GM12878 (cell line): ENCODE results near the gene TMEM94. TPM values are rescaled to one million over a fixed set of nuclear protein-coding genes. Genes with fewer than 3 reads are reported as not detected.

ENCODE experiments used
- ATAC-seq: fragments of 200-7000 bp; cut with Tn5 transposase; 3 replicates; pipeline ENCODE4 v1.9.1; 2020; ENCODE audit warnings: mild to moderate bottlenecking, moderate library complexity
- BruUV-seq: library from RNA; stranded (reverse); fragments of 400-500 nt; replicated peaks from 2 replicates; lab custom pipeline; 2021; lab: Mats Ljungman, UMichigan
- CTCF ChIA-PET: fragments of 300-600 bp; sonication (Branson Sonifier 250); formaldehyde crosslinking; extraction: SDS; loops from one replicate; lab custom pipeline; 2021; ENCODE audit warnings: inconsistent platforms; lab: Yijun Ruan, JAX
- POLR2A ChIA-PET: fragments of 350-600 bp; formaldehyde crosslinking; extraction: SDS; loops from one replicate; lab custom pipeline; 2021; ENCODE audit warnings: inconsistent platforms; lab: Charles Lee
- RAD21 ChIA-PET: fragments of 300-600 bp; sonication (Branson Sonifier 250); formaldehyde crosslinking; loops from one replicate; lab custom pipeline; 2023; ENCODE audit warnings: antibody characterized with exemption; ENCODE audit not compliant: unreplicated experiment; lab: Charles Lee
- SMC1A ChIA-PET: fragments of 300-600 bp; sonication (Branson Sonifier 250); formaldehyde crosslinking; loops from one replicate; lab custom pipeline; 2023; ENCODE audit not compliant: unreplicated experiment, uncharacterized antibody; lab: Charles Lee
- DNase-seq: peaks from one replicate; pipeline ENCODE4 v3.0.0-alpha.2; 2011; ENCODE audit warnings: low read depth, low spot score
- FAIRE-seq: peaks from 3 replicates; lab custom pipeline; 2011; peaks lifted over from hg19 to GRCh38; lab: Jason Lieb, UNC
- H2AFZ ChIP-seq: 2 replicates; pipeline ENCODE4 v1.6.0; 2011; ENCODE audit warnings: low read depth, low read length, control low read depth; ENCODE audit not compliant: control insufficient read depth
- H3K27ac ChIP-seq: 2 replicates; pipeline ENCODE4 v1.5.1; 2011; ENCODE audit warnings: control low read depth; ENCODE audit not compliant: control insufficient read depth, insufficient read depth
- H3K27me3 ChIP-seq, 2 experiments: replicated peaks in 1 of 2; 2 replicates each; pipeline versions ENCODE4 v1.6.0 to v1.6.1; 2011; ENCODE audit warnings: low read length in 1 of 2; ENCODE audit not compliant: control insufficient read depth in 2 of 2, insufficient read depth in 2 of 2
- H3K36me3 ChIP-seq, 2 experiments: 2 replicates each; pipeline ENCODE4 v1.5.1; 2011; ENCODE audit warnings: low read length in 1 of 2; ENCODE audit not compliant: control insufficient read depth in 2 of 2, insufficient read depth in 2 of 2
- H3K4me1 ChIP-seq: 2 replicates; pipeline ENCODE4 v1.6.1; 2011; ENCODE audit warnings: mild to moderate bottlenecking, low read length, moderate library complexity, mixed read lengths; ENCODE audit not compliant: control insufficient read depth, insufficient read depth
- H3K4me2 ChIP-seq: 2 replicates; pipeline ENCODE4 v1.6.0; 2011; ENCODE audit warnings: control low read depth; ENCODE audit not compliant: control insufficient read depth, insufficient read depth
- H3K4me3 ChIP-seq: fragments of 200-600 bp; sonication (generic); 2 replicates; pipeline ENCODE4 v1.5.1; 2016
- H3K79me2 ChIP-seq: 2 replicates; pipeline ENCODE4 v1.6.0; 2011; ENCODE audit warnings: low read length; ENCODE audit not compliant: control insufficient read depth, insufficient read depth
- H3K9ac ChIP-seq: 2 replicates; pipeline ENCODE4 v1.8.0; 2011; ENCODE audit warnings: low read length, control low read depth, mixed read lengths; ENCODE audit not compliant: control insufficient read depth, insufficient read depth
- H3K9me3 ChIP-seq: replicated peaks from 3 replicates; pipeline ENCODE4 v1.5.1; 2011; ENCODE audit warnings: mild to moderate bottlenecking, low read length; ENCODE audit not compliant: control insufficient read depth, insufficient read depth
- H4K20me1 ChIP-seq: 2 replicates; pipeline ENCODE4 v1.6.0; 2011; ENCODE audit not compliant: control insufficient read depth, insufficient read depth
- EZH2 ChIP-seq: IDR thresholded peaks from 2 replicates; pipeline ENCODE4 v1.6.1; 2012; ENCODE audit warnings: low read depth, mild to moderate bottlenecking, control low read depth, inconsistent platforms, low read length, borderline replicate concordance; ENCODE audit not compliant: control insufficient read depth
- MYB ChIP-seq: fragments of 150-350 bp; IDR thresholded peaks from 2 replicates; pipeline ENCODE4 v1.6.1; 2014; ENCODE audit warnings: mild to moderate bottlenecking, low read depth, low read length, borderline replicate concordance
- MYC ChIP-seq: IDR thresholded peaks from 2 replicates; pipeline ENCODE4 v1.6.1; 2011; ENCODE audit warnings: mild to moderate bottlenecking, low read length, moderate library complexity, inconsistent platforms; ENCODE audit not compliant: insufficient read depth, insufficient replicate concordance, insufficient read length, severe bottlenecking
- NBN ChIP-seq: fragments of 450-650 bp; IDR thresholded peaks from 2 replicates; pipeline ENCODE4 v1.6.1; 2016
- POLR2A ChIP-seq: IDR thresholded peaks from 2 replicates; pipeline ENCODE4 v1.6.1; 2011; ENCODE audit warnings: low read depth, mild to moderate bottlenecking, low read length
- RUNX3 ChIP-seq: IDR thresholded peaks from 2 replicates; pipeline ENCODE4 v1.6.1; 2012; ENCODE audit warnings: low read length, inconsistent platforms
- SMARCA5 ChIP-seq: fragments of 450-650 bp; IDR thresholded peaks from 2 replicates; pipeline ENCODE4 v1.6.1; 2017; ENCODE audit warnings: mild to moderate bottlenecking
- TCF7 ChIP-seq: IDR thresholded peaks from 2 replicates; pipeline ENCODE4 v1.6.1; 2014; ENCODE audit warnings: antibody characterized with exemption, borderline replicate concordance
- ZNF207 ChIP-seq: fragments of 450-650 bp; IDR thresholded peaks from 2 replicates; pipeline ENCODE4 v1.6.1; 2014; ENCODE audit warnings: antibody characterized with exemption, mild to moderate bottlenecking, borderline replicate concordance
- WGBS: methylation state at CpG from one replicate; pipeline ENCODE4 v1.1.6; 2016; ENCODE audit warnings: low lambda C conversion rate; ENCODE audit not compliant: insufficient replicate concordance, insufficient coverage; ENCODE audit errors: missing lambda C conversion rate; 5-methylcytosine and 5-hydroxymethylcytosine counted together
- in situ Hi-C: fragments of 300-500 bp; cut with MboI; formaldehyde crosslinking; loops from 9 replicates; pipeline ENCODE4 v1.14.3; 2018; ENCODE audit warnings: mixed read lengths
- intact Hi-C: fragments of 100-400 bp; cut with micrococcal nuclease; formaldehyde crosslinking; loops from one replicate; pipeline ENCODE4 v1.14.2; 2022; ENCODE audit not compliant: unreplicated experiment
- polyA plus RNA-seq, 11 experiments: library from polyadenylated mRNA; depleted of rRNA in 4 of 11; unstranded in 6 of 11; stranded (reverse) in 5 of 11; fragments of >200 nt; fragmentation: Nextera tagmentation in 4 of 11; fragmentation: Illumina TruSeq in 1 of 11; extraction: Ambion mirVana in 4 of 11; extraction: Trizol in 1 of 11; gene quantifications; 1 replicate in 1 of 11; 2 replicates in 10 of 11; pipeline versions ENCODE4 v1.2.1 to v1.2.3, GENCODE V29; 2011 to 2016; ENCODE audit warnings: inconsistent platforms in 2 of 11, missing spikeins in 2 of 11, low read depth in 1 of 11
- total RNA-seq, 4 experiments: library from RNA; depleted of rRNA in 3 of 4; stranded (reverse); fragments of >200 nt in 3 of 4; fragmentation: Illumina TruSeq in 1 of 4; extraction: Trizol in 1 of 4; gene quantifications; 2 replicates each; pipeline versions ENCODE4 v1.2.1 to v1.2.3, GENCODE V29; 2013 to 2021
- TF ChIP-seq, protein P1 (sequence below): fragments of 450-650 bp; IDR thresholded peaks from 2 replicates; pipeline ENCODE4 v1.6.1; 2017; ENCODE audit warnings: mild to moderate bottlenecking, moderate library complexity
- TF ChIP-seq, protein P2 (sequence below): fragments of 450-650 bp; IDR thresholded peaks from 2 replicates; pipeline ENCODE4 v1.6.1; 2018; ENCODE audit warnings: borderline replicate concordance, mild to moderate bottlenecking; ENCODE audit not compliant: partially characterized antibody
- TF ChIP-seq, protein P3 (sequence below): fragments of 450-650 bp; IDR thresholded peaks from 2 replicates; pipeline ENCODE4 v1.6.1; 2017; ENCODE audit warnings: mild to moderate bottlenecking, moderate library complexity

The TMEM94 gene
- total and polyA plus RNA-seq, 10 of the 15 experiments (the other 5 are each of a cell fraction or from before 2014, with no cell fraction given), result 0.31 to 70.7 (median 24.4) TPM

DNA sequence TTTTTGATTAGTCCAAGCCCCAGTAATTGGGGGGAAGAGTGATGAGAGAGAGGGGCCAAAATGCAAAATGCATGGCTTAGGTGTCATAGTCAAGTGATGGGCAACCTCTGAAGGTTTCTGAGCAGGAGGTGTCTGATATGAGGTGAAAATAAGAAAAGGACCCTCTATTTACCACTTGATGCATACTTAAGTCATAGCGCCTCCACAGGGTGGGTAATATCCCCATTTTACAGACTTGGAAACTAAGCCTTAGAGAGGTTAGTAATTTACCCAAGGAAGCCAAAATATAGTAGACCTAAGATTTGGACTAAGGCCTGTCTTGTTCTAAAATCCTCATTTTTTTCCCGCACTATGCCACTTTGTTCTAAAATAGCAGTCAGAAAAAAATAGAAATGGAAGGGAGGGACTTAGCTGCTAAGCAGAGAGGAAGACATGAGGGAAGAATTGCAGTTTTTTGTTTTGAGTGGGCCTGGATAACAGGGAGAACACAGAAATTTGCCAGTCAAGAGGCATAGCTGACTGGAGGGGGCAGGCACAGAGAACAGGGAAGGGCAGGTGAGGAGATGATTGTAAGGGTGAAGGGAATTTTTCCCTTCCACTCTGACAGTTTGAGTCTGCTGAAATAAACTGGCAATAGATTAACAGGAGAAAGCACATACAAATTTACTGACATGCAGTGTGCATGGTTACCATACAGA is 48.6 kb upstream of the TMEM94 start:
- no peaks in the 10 kb centered on the region for H3K36me3 ChIP-seq
- in situ Hi-C loops, result no loop called here
- H3K4me3 ChIP-seq, result no peak overlapping the region
- RAD21 ChIA-PET, result interaction anchor here (0.6 to 5.0 kb wide), 6 partner anchors 27 to 119 kb away, joined by 3 to 46 read pairs (median 9); partner anchors contain the start of gene SLC25A19
- POLR2A ChIA-PET, result interaction anchor here (0.6 to 1.2 kb wide), 8 partner anchors 46 to 133 kb away, joined by 3 to 5 read pairs (median 3); partner anchors contain the start of gene SLC25A19
- FAIRE-seq (peak; percentile 38), ATAC-seq (no peak), DNase-seq (no peak)
- CTCF ChIA-PET, result interaction anchor here (0.7 to 6.1 kb wide), 5 partner anchors 86 to 137 kb away, joined by 3 to 52 read pairs (median 8); partner anchors contain the start of genes MIF4GD and SLC25A19
- peaks cover 31% of the 10 kb centered on the region for H3K79me2 ChIP-seq
- no peaks in the 10 kb centered on the region for H4K20me1 ChIP-seq
- H2AFZ ChIP-seq, result no peak overlapping the region
- H3K27ac ChIP-seq, result no peak overlapping the region
- H3K27me3 ChIP-seq, result no peaks in the 10 kb centered on the region
- H3K4me1 ChIP-seq, result peaks cover 20% of the 10 kb centered on the region
- H3K4me2 ChIP-seq, result no peak overlapping the region
- intact Hi-C loops, result no loop called here
- no peak overlapping the region for H3K9ac ChIP-seq
- WGBS, result 98% methylated on average over 2 of the region's 2 CpGs
- H3K9me3 ChIP-seq, result no peaks in the 10 kb centered on the region
- BruUV-seq, result no TSS peak
- SMC1A ChIA-PET, result interaction anchor here (0.8 to 4.0 kb wide), 10 partner anchors 28 to 396 kb away, joined by 3 to 18 read pairs (median 5); partner anchors contain the start of genes GGA3, MIF4GD, MRPS7 and SLC25A19
- TF ChIP-seq, protein P1, sequence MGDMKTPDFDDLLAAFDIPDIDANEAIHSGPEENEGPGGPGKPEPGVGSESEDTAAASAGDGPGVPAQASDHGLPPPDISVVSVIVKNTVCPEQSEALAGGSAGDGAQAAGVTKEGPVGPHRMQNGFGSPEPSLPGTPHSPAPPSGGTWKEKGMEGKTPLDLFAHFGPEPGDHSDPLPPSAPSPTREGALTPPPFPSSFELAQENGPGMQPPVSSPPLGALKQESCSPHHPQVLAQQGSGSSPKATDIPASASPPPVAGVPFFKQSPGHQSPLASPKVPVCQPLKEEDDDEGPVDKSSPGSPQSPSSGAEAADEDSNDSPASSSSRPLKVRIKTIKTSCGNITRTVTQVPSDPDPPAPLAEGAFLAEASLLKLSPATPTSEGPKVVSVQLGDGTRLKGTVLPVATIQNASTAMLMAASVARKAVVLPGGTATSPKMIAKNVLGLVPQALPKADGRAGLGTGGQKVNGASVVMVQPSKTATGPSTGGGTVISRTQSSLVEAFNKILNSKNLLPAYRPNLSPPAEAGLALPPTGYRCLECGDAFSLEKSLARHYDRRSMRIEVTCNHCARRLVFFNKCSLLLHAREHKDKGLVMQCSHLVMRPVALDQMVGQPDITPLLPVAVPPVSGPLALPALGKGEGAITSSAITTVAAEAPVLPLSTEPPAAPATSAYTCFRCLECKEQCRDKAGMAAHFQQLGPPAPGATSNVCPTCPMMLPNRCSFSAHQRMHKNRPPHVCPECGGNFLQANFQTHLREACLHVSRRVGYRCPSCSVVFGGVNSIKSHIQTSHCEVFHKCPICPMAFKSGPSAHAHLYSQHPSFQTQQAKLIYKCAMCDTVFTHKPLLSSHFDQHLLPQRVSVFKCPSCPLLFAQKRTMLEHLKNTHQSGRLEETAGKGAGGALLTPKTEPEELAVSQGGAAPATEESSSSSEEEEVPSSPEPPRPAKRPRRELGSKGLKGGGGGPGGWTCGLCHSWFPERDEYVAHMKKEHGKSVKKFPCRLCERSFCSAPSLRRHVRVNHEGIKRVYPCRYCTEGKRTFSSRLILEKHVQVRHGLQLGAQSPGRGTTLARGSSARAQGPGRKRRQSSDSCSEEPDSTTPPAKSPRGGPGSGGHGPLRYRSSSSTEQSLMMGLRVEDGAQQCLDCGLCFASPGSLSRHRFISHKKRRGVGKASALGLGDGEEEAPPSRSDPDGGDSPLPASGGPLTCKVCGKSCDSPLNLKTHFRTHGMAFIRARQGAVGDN, result no peak
- TF ChIP-seq, protein P2, sequence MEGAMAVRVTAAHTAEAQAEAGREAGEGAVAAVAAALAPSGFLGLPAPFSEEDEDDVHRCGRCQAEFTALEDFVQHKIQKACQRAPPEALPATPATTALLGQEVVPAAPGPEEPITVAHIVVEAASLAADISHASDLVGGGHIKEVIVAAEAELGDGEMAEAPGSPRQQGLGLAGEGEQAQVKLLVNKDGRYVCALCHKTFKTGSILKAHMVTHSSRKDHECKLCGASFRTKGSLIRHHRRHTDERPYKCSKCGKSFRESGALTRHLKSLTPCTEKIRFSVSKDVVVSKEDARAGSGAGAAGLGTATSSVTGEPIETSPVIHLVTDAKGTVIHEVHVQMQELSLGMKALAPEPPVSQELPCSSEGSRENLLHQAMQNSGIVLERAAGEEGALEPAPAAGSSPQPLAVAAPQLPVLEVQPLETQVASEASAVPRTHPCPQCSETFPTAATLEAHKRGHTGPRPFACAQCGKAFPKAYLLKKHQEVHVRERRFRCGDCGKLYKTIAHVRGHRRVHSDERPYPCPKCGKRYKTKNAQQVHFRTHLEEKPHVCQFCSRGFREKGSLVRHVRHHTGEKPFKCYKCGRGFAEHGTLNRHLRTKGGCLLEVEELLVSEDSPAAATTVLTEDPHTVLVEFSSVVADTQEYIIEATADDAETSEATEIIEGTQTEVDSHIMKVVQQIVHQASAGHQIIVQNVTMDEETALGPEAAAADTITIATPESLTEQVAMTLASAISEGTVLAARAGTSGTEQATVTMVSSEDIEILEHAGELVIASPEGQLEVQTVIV, result no peak
- no peak for TF ChIP-seq ZNF207
- no peak for TF ChIP-seq SMARCA5
- TF ChIP-seq MYB, result no peak
- TF ChIP-seq, protein P3, sequence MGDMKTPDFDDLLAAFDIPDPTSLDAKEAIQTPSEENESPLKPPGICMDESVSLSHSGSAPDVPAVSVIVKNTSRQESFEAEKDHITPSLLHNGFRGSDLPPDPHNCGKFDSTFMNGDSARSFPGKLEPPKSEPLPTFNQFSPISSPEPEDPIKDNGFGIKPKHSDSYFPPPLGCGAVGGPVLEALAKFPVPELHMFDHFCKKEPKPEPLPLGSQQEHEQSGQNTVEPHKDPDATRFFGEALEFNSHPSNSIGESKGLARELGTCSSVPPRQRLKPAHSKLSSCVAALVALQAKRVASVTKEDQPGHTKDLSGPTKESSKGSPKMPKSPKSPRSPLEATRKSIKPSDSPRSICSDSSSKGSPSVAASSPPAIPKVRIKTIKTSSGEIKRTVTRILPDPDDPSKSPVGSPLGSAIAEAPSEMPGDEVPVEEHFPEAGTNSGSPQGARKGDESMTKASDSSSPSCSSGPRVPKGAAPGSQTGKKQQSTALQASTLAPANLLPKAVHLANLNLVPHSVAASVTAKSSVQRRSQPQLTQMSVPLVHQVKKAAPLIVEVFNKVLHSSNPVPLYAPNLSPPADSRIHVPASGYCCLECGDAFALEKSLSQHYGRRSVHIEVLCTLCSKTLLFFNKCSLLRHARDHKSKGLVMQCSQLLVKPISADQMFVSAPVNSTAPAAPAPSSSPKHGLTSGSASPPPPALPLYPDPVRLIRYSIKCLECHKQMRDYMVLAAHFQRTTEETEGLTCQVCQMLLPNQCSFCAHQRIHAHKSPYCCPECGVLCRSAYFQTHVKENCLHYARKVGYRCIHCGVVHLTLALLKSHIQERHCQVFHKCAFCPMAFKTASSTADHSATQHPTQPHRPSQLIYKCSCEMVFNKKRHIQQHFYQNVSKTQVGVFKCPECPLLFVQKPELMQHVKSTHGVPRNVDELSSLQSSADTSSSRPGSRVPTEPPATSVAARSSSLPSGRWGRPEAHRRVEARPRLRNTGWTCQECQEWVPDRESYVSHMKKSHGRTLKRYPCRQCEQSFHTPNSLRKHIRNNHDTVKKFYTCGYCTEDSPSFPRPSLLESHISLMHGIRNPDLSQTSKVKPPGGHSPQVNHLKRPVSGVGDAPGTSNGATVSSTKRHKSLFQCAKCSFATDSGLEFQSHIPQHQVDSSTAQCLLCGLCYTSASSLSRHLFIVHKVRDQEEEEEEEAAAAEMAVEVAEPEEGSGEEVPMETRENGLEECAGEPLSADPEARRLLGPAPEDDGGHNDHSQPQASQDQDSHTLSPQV, result no peak
- TF ChIP-seq MYC, result no peak
- TF ChIP-seq EZH2, result no peak
- TF ChIP-seq TCF7, result no peak
- no peak for TF ChIP-seq NBN
- no peak for TF ChIP-seq POLR2A
- TF ChIP-seq RUNX3, result no peak
